Natural killer cell (primary cell): ENCODE measurements around the gene ARL5C. TPM values are rescaled to one million over a fixed set of nuclear protein-coding genes. Genes with fewer than 3 reads are reported as not detected.
A peak's percentile ranks its signal among the peaks of the same experiment; 100 is the strongest.

Source experiments
- ATAC-seq, 3 donors: fragments of 150-1000 bp in 2 of 3; fragments of 200-7000 bp in 1 of 3; cut with Tn5 transposase; 1 replicate in 1 of 3; 2 replicates in 2 of 3; pipeline ENCODE4 v1.10.0; 2021; ENCODE audit warnings: mild to moderate bottlenecking in 2 of 3, moderate library complexity in 2 of 3
- DNase-seq, 2 donors: peaks; one replicate each; pipeline versions ENCODE4 v3.0.0 to v3.0.0-alpha.2; 2013 to 2021; ENCODE audit warnings: mixed read lengths in 1 of 2
- H3K27ac ChIP-seq: one replicate; pipeline ENCODE4 v1.5.1; 2013; ENCODE audit warnings: mild to moderate bottlenecking, low read length
- H3K27me3 ChIP-seq: one replicate; pipeline ENCODE4 v1.6.1; 2013; ENCODE audit warnings: low read length; ENCODE audit not compliant: control insufficient read depth, insufficient read depth
- H3K36me3 ChIP-seq: one replicate; pipeline ENCODE4 v1.6.1; 2013; ENCODE audit warnings: low read length; ENCODE audit not compliant: control insufficient read depth, insufficient read depth
- H3K4me1 ChIP-seq: one replicate; pipeline ENCODE4 v1.6.1; 2013; ENCODE audit warnings: low read length; ENCODE audit not compliant: control insufficient read depth, insufficient read depth
- H3K4me3 ChIP-seq: one replicate; pipeline ENCODE4 v1.5.1; 2013; ENCODE audit warnings: low read length
- H3K9me3 ChIP-seq: one replicate; pipeline ENCODE4 v1.6.1; 2013; ENCODE audit warnings: low read length; ENCODE audit not compliant: control insufficient read depth, insufficient read depth
- H3K27ac Mint-ChIP-seq, 2 donors: one replicate each; pipeline ENCODE4 v1.8.0; 2022; ENCODE audit warnings: mild to moderate bottlenecking in 2 of 2, mixed read lengths in 2 of 2, moderate library complexity in 1 of 2
- H3K27me3 Mint-ChIP-seq, 2 donors: one replicate each; pipeline ENCODE4 v1.8.0; 2022; ENCODE audit warnings: low read depth in 2 of 2, mixed read lengths in 2 of 2
- H3K36me3 Mint-ChIP-seq: one replicate; pipeline ENCODE4 v1.8.0; 2022; ENCODE audit warnings: mixed read lengths
- H3K4me1 Mint-ChIP-seq, 2 donors: one replicate each; pipeline ENCODE4 v1.8.0; 2022; ENCODE audit warnings: mixed read lengths in 2 of 2
- H3K4me3 Mint-ChIP-seq: one replicate; pipeline ENCODE4 v1.8.0; 2022; ENCODE audit warnings: mild to moderate bottlenecking, moderate library complexity, mixed read lengths
- H3K9me3 Mint-ChIP-seq, 2 donors: one replicate each; pipeline ENCODE4 v1.8.0; 2022; ENCODE audit warnings: mixed read lengths in 2 of 2
- CTCF ChIP-seq: fragments of 200-600 bp; IDR thresholded peaks from one replicate; pipeline ENCODE4 v1.8.0; 2022; ENCODE audit warnings: antibody characterized with exemption
- WGBS: methylation state at CpG from one replicate; pipeline ENCODE4 v1.1.7; 2013; ENCODE audit warnings: missing lambda C conversion rate; ENCODE audit not compliant: insufficient coverage; 5-methylcytosine and 5-hydroxymethylcytosine counted together
- intact Hi-C: fragments of 100-400 bp; cut with micrococcal nuclease; formaldehyde crosslinking; loops from one replicate; pipeline ENCODE4 v1.14.2; 2022
- total RNA-seq, 4 donors: library from RNA; stranded (reverse); fragments of 120-200 nt in 1 of 4; gene quantifications; one replicate each; pipeline versions ENCODE4 v1.2.3 to v1.2.4, GENCODE V29; 2013 to 2022

The ARL5C gene
- total RNA-seq, 3 donors from 2014 or later (not counting 1 experiment from before 2014, with no cell fraction given): 0.33 TPM; not detected in 2

- H3K9me3 ChIP-seq: no peaks in the 10 kb centered on the region
- Mint-ChIP-seq H3K4me1 (peaks cover 6 to 35% of the 10 kb centered on the region in 2 donors), H3K4me3 (no peak overlapping the region), H3K27ac (peak overlapping the region in 1 of 2 donors; percentile 56), H3K27me3 (no peaks in the 10 kb centered on the region), H3K9me3 (no peaks in the 10 kb centered on the region), H3K36me3 (no peaks in the 10 kb centered on the region)
- ATAC-seq (no peak), DNase-seq (no peak)
- peaks cover 19% of the 10 kb centered on the region for H3K36me3 ChIP-seq
- 95% methylated on average over 9 of the region's 9 CpGs for WGBS
- intact Hi-C loops: no loop called here
- H3K27me3 ChIP-seq: no peaks in the 10 kb centered on the region
- no peak overlapping the region for H3K27ac ChIP-seq
- H3K4me1 ChIP-seq: peaks cover 22% of the 10 kb centered on the region
- no peak overlapping the region for H3K4me3 ChIP-seq
- no peak for TF ChIP-seq CTCF
These were observed 26.0 kb upstream of the ARL5C start for GRCh38 chr17:39191750-39192510.

GRCh38 chr17:39187152-39187830, 21.3 kb upstream of the ARL5C start:
- Histone ChIP-seq H3K27me3 (no peaks in the 10 kb centered on the region), H3K27ac (no peak overlapping the region), H3K4me3 (no peak overlapping the region), H3K36me3 (peaks cover 33% of the 10 kb centered on the region), H3K4me1 (no peaks in the 10 kb centered on the region), H3K9me3 (no peaks in the 10 kb centered on the region)
- WGBS: 78% methylated on average over 9 of the region's 9 CpGs
- Mint-ChIP-seq H3K27me3 (no peaks in the 10 kb centered on the region), H3K9me3 (no peaks in the 10 kb centered on the region), H3K4me3 (no peak overlapping the region), H3K4me1 (peaks cover 0 to 2% of the 10 kb centered on the region in 2 donors), H3K36me3 (no peaks in the 10 kb centered on the region), H3K27ac (no peak overlapping the region)
- TF ChIP-seq CTCF: no peak
- no peak for DNase-seq
- ATAC-seq: no peak
- intact Hi-C loops: no loop called here

GRCh38 chr17:39186481-39187002, 20.6 kb upstream of the ARL5C start:
- Histone ChIP-seq H3K4me3 (no peak overlapping the region), H3K9me3 (no peaks in the 10 kb centered on the region), H3K4me1 (no peaks in the 10 kb centered on the region), H3K36me3 (peaks cover 32% of the 10 kb centered on the region), H3K27me3 (no peaks in the 10 kb centered on the region), H3K27ac (no peak overlapping the region)
- Mint-ChIP-seq H3K36me3 (no peaks in the 10 kb centered on the region), H3K4me3 (no peak overlapping the region), H3K27me3 (no peaks in the 10 kb centered on the region), H3K9me3 (no peaks in the 10 kb centered on the region), H3K27ac (no peak overlapping the region), H3K4me1 (no peaks in the 10 kb centered on the region)
- intact Hi-C loops: no loop called here
- DNase-seq (no peak), ATAC-seq (no peak)
- 97% methylated on average over 14 of the region's 15 CpGs for WGBS
- TF ChIP-seq CTCF: no peak
